A673 (cell line): ENCODE data around the gene CYP4F12. TPM values are rescaled to one million over a fixed set of nuclear protein-coding genes. Genes with fewer than 3 reads are reported as not detected.

ENCODE experiments used
- BruUV-seq: library from RNA; stranded (reverse); fragments of 400-500 nt; replicated peaks from 2 replicates; lab custom pipeline; 2021; lab: Mats Ljungman, UMichigan
- CTCF ChIA-PET: fragments of 300-600 bp; sonication (Branson Sonifier 250); formaldehyde crosslinking; loops from one replicate; lab custom pipeline; 2022; ENCODE audit warnings: antibody characterized with exemption; lab: Charles Lee
- POLR2A ChIA-PET: fragments of 300-600 bp; sonication (Branson Sonifier 250); formaldehyde crosslinking; loops from one replicate; lab custom pipeline; 2022; ENCODE audit warnings: antibody characterized with exemption; ENCODE audit not compliant: low non-redundant PET; lab: Charles Lee
- DNase-seq: peaks from one replicate; pipeline ENCODE4 v3.0.0-alpha.2; 2015; ENCODE audit warnings: low spot score
- H3K27ac ChIP-seq: fragments of 200-600 bp; sonication (generic); 2 replicates; pipeline ENCODE4 v1.5.1; 2016; ENCODE audit warnings: mixed run types, low read depth, mild to moderate bottlenecking, mixed read lengths, antibody characterized with exemption, low read length; ENCODE audit not compliant: poor library complexity, severe bottlenecking
- H3K27me3 ChIP-seq: fragments of 200-600 bp; sonication (generic); replicated peaks from 2 replicates; pipeline ENCODE4 v1.6.1; 2017; ENCODE audit warnings: mixed run types, low read depth, mild to moderate bottlenecking, mixed read lengths, antibody characterized with exemption, low read length; ENCODE audit not compliant: insufficient read depth, poor library complexity
- H3K36me3 ChIP-seq: fragments of 200-600 bp; sonication (generic); 2 replicates; pipeline ENCODE4 v1.6.1; 2016; ENCODE audit warnings: mixed run types, mild to moderate bottlenecking, mixed read lengths, antibody characterized with exemption, low read length; ENCODE audit not compliant: insufficient read depth, poor library complexity, severe bottlenecking
- H3K4me1 ChIP-seq: fragments of 200-600 bp; sonication (generic); 2 replicates; pipeline ENCODE4 v1.6.1; 2017; ENCODE audit warnings: mixed run types, mild to moderate bottlenecking, mixed read lengths, antibody characterized with exemption, low read length; ENCODE audit not compliant: insufficient read depth, poor library complexity, severe bottlenecking
- H3K4me3 ChIP-seq: fragments of 200-600 bp; sonication (generic); 2 replicates; pipeline ENCODE4 v1.5.1; 2016; ENCODE audit warnings: low read depth, mixed run types, mild to moderate bottlenecking, mixed read lengths, low read length; ENCODE audit not compliant: poor library complexity, severe bottlenecking
- H3K9me3 ChIP-seq: fragments of 200-600 bp; sonication (generic); 2 replicates; pipeline ENCODE4 v1.6.1; 2016; ENCODE audit warnings: mixed run types, low read depth, mild to moderate bottlenecking, mixed read lengths, antibody characterized with exemption, low read length; ENCODE audit not compliant: poor library complexity, severe bottlenecking
- CTCF ChIP-seq: fragments of 300-800, 200-600 bp; sonication (generic); conservative IDR thresholded peaks from 2 replicates; pipeline ENCODE4 v1.5.1; 2017; ENCODE audit warnings: low read depth, mild to moderate bottlenecking, antibody characterized with exemption, low read length, moderate library complexity, mixed read lengths
- EZH2 ChIP-seq: fragments of 200-600 bp; sonication (generic); IDR thresholded peaks from 2 replicates; pipeline ENCODE4 v1.6.1; 2017; ENCODE audit warnings: borderline replicate concordance, low read depth, mild to moderate bottlenecking, mixed read lengths, antibody characterized with exemption, low read length; ENCODE audit not compliant: poor library complexity, severe bottlenecking
- intact Hi-C: fragments of 100-400 bp; cut with micrococcal nuclease; formaldehyde crosslinking; loops from one replicate; pipeline ENCODE4 v1.10.0; 2022; ENCODE audit not compliant: unreplicated experiment
- total RNA-seq: library from RNA; stranded (reverse); gene quantifications from 2 replicates; pipeline ENCODE4 v1.2.3, GENCODE V29; 2021

CYP4F12 gene
- total RNA-seq, 1 experiment from 2014 or later = not detected

GRCh38 chr19:15639596-15639995 is 33.3 kb upstream of the CYP4F12 start:
- H3K4me1 ChIP-seq = no peaks in the 10 kb centered on the region
- ChIA-PET POLR2A (no interaction called here), CTCF (no interaction called here)
- intact Hi-C loops = no loop called here
- DNase-seq = no peak
- no TSS peak for BruUV-seq
- no peaks in the 10 kb centered on the region for H3K9me3 ChIP-seq
- H3K27me3 ChIP-seq = peaks cover 6% of the 10 kb centered on the region
- no peak for TF ChIP-seq CTCF
- no peak for TF ChIP-seq EZH2
- H3K4me3 ChIP-seq = no peak overlapping the region
- H3K36me3 ChIP-seq = no peaks in the 10 kb centered on the region
- no peak overlapping the region for H3K27ac ChIP-seq

DNA sequence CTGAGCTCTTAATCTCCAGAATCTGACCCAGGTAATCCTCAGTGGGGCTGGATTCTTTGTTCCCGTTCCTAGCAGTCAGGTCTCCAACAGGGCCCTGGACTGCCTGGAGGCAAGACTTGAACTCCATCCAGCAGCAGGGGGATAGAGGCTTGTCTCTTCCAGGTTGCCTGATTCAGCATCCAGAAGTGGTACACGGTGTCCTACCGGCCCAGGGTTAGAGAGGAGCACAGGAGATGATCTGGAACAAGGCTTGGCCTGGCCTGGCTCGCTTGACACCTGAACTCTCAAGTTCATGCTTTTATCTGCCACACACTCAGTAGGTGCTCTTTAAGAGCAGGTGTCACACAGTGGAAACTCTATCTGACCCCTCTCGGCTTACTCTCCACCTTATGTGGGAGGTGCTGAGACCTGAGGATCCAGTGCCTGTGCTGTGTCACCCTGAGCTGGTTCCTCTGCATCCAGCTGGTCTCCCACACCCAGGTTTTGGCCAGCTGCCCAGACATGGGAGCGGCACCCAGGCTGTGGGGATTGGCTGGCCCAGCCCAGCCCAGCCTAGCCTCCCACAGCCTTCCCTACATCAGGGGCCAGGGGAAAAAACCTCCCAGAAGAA is 32.5 kb upstream of the CYP4F12 start, which contains the start of gene CYP4F3:
TSS of gene CYP4F3 (plus strand) at position 604 of the 610 bp plus-strand sequence. CDS start 519 bp downstream, outside the sequence.
- TF ChIP-seq EZH2 = no peak
- TF ChIP-seq CTCF = no peak
- intact Hi-C loops = no loop called here
- no peak within 1 kb of the TSS for H3K4me3 ChIP-seq
- H3K9me3 ChIP-seq = no peaks in the 10 kb centered on the region
- H3K27me3 ChIP-seq = no peaks in the 10 kb centered on the region
- POLR2A ChIA-PET = interaction anchor here (0.6 kb wide), 1 partner anchor 256 kb away, joined by 3 read pairs; no protein-coding TSS in a partner anchor
- no peaks in the 10 kb centered on the region for H3K4me1 ChIP-seq
- no peak within 1 kb of the TSS for H3K27ac ChIP-seq
- BruUV-seq = no TSS peak
- peak; percentile 64 for DNase-seq
- H3K36me3 ChIP-seq = no peaks in the 10 kb centered on the region
- CTCF ChIA-PET = no interaction called here

DNA sequence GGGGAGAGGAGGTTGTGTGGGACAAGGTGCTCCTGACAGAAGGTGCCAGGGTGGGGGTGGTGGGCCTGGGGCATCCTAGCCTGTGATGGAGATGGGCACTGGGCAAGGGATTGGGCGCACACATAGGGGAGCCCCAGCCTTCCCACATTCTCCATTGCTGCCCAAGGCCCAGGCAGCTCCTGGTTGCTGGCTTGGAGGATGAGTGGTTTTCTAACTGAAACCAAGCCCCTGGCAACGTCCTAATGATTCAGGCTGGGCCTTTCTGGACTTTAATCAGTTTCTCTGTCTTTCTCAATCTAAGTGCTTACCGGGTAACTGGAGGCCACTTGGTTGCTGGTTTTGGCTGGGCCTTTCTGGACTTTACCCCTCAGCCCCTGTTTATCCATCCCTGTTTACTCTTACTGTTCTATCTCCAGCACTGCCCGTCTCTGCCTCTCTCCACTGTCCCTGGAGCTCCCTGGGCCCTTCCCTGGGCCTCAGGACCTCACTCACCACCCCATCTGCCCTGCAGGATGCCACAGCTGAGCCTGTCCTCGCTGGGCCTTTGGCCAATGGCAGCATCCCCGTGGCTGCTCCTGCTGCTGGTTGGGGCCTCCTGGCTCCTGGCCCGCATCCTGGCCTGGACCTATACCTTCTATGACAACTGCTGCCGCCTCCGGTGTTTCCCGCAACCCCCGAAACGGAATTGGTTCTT is 31.8 kb upstream of the CYP4F12 start:
- BruUV-seq = no TSS peak
- no peak for TF ChIP-seq CTCF
- TF ChIP-seq EZH2 = no peak
- Histone ChIP-seq H3K36me3 (no peaks in the 10 kb centered on the region), H3K4me3 (no peak overlapping the region), H3K27ac (no peak overlapping the region), H3K9me3 (no peaks in the 10 kb centered on the region), H3K27me3 (no peaks in the 10 kb centered on the region), H3K4me1 (no peaks in the 10 kb centered on the region)
- intact Hi-C loops = no loop called here
- CTCF ChIA-PET = no interaction called here
- POLR2A ChIA-PET = no interaction called here
- no peak for DNase-seq
